Liver (tissue), 9 donors: ENCODE results near the gene ERAP2. TPM values are rescaled to one million over a fixed set of nuclear protein-coding genes. Genes with fewer than 3 reads are reported as not detected.

Experiments used
- DNase-seq: peaks from one replicate; pipeline ENCODE4 v3.0.0-alpha.2; 2017; ENCODE audit warnings: low spot score
- H3K27ac ChIP-seq, 2 donors: one replicate each; pipeline ENCODE4 v1.7.0; 2013; ENCODE audit warnings: inconsistent platforms in 2 of 2, low read length in 2 of 2, control low read depth in 1 of 2, low read depth in 1 of 2, mild to moderate bottlenecking in 1 of 2
- H3K27me3 ChIP-seq, 4 donors: one replicate each; pipeline versions ENCODE4 v1.6.1 to v1.7.0; 2013; ENCODE audit warnings: low read length in 3 of 4, inconsistent platforms in 1 of 4, mild to moderate bottlenecking in 1 of 4, moderate library complexity in 1 of 4; ENCODE audit not compliant: control insufficient read depth in 4 of 4, insufficient read depth in 4 of 4
- H3K36me3 ChIP-seq, 4 donors: one replicate each; pipeline versions ENCODE4 v1.6.1 to v1.7.0; 2013; ENCODE audit warnings: low read length in 3 of 4, mild to moderate bottlenecking in 3 of 4, low read depth in 1 of 4, moderate library complexity in 1 of 4; ENCODE audit not compliant: control insufficient read depth in 4 of 4, insufficient read depth in 3 of 4
- H3K4me1 ChIP-seq, 4 donors: one replicate each; pipeline versions ENCODE4 v1.6.1 to v1.7.0; 2013; ENCODE audit warnings: low read length in 3 of 4, mild to moderate bottlenecking in 3 of 4, moderate library complexity in 1 of 4; ENCODE audit not compliant: control insufficient read depth in 4 of 4, insufficient read depth in 4 of 4
- H3K4me3 ChIP-seq, 3 donors: one replicate each; pipeline versions ENCODE4 v1.6.1 to v1.7.0; 2013; ENCODE audit warnings: low read length in 3 of 3, control low read depth in 1 of 3, low read depth in 1 of 3, mild to moderate bottlenecking in 1 of 3
- H3K9ac ChIP-seq, 2 donors: one replicate each; pipeline ENCODE4 v1.7.0; 2013; ENCODE audit warnings: low read length in 2 of 2, mild to moderate bottlenecking in 2 of 2, moderate library complexity in 2 of 2, control low read depth in 1 of 2, low read depth in 1 of 2
- H3K9me3 ChIP-seq, 4 donors: one replicate each; pipeline versions ENCODE4 v1.6.1 to v1.7.0; 2013; ENCODE audit warnings: low read length in 3 of 4; ENCODE audit not compliant: control insufficient read depth in 4 of 4
- CTCF ChIP-seq: fragments of 150-350 bp; IDR thresholded peaks from 2 replicates; pipeline ENCODE4 v1.5.1; 2017; ENCODE audit warnings: improper control_type of control experiment, low read depth, low read length; ENCODE audit not compliant: missing input control
- EGR1 ChIP-seq, 2 donors: IDR thresholded peaks; 2 replicates each; pipeline ENCODE4 v1.6.1; 2016 to 2018; ENCODE audit warnings: antibody characterized with exemption in 2 of 2, low read depth in 2 of 2
- FOXA2 ChIP-seq: IDR thresholded peaks from 2 replicates; pipeline ENCODE4 v1.6.1; 2016; ENCODE audit warnings: antibody characterized with exemption
- GABPA ChIP-seq, 2 donors: IDR thresholded peaks in 1 of 2; conservative IDR thresholded peaks in 1 of 2; 2 replicates each; pipeline ENCODE4 v1.6.1; 2016; ENCODE audit warnings: antibody characterized with exemption in 2 of 2, mild to moderate bottlenecking in 1 of 2, moderate library complexity in 1 of 2
- HNF4A ChIP-seq, 2 donors: conservative IDR thresholded peaks; 2 replicates each; pipeline ENCODE4 v1.6.1; 2016; ENCODE audit warnings: antibody characterized with exemption in 2 of 2, mild to moderate bottlenecking in 2 of 2
- HNF4G ChIP-seq: IDR thresholded peaks from 2 replicates; pipeline ENCODE4 v1.6.1; 2016; ENCODE audit warnings: antibody characterized with exemption
- JUND ChIP-seq, 2 donors: IDR thresholded peaks; 2 replicates each; pipeline ENCODE4 v1.6.1; 2016; ENCODE audit warnings: antibody characterized with exemption in 2 of 2
- MAX ChIP-seq: IDR thresholded peaks from 2 replicates; pipeline ENCODE4 v1.6.1; 2016; ENCODE audit warnings: antibody characterized with exemption
- NR2F2 ChIP-seq: IDR thresholded peaks from 2 replicates; pipeline ENCODE4 v1.6.1; 2016; ENCODE audit warnings: antibody characterized with exemption
- RAD21 ChIP-seq, 2 donors: IDR thresholded peaks; 2 replicates each; pipeline ENCODE4 v1.6.1; 2016; ENCODE audit warnings: antibody characterized with exemption in 2 of 2, mild to moderate bottlenecking in 2 of 2
- RXRA ChIP-seq, 2 donors: IDR thresholded peaks; 2 replicates each; pipeline ENCODE4 v1.6.1; 2017 to 2018; ENCODE audit warnings: antibody characterized with exemption in 2 of 2, mild to moderate bottlenecking in 1 of 2
- SP1 ChIP-seq: IDR thresholded peaks from 2 replicates; pipeline ENCODE4 v1.6.1; 2018; ENCODE audit warnings: antibody characterized with exemption, mild to moderate bottlenecking
- WGBS: extraction: QIAGEN DNeasy Blood & Tissue Kit; methylation state at CpG from one replicate; pipeline ENCODE4 v1.1.7; 2013; 5-methylcytosine and 5-hydroxymethylcytosine counted together
- polyA plus RNA-seq, 2 donors: library from polyadenylated mRNA; stranded (reverse) in 1 of 2; unstranded in 1 of 2; fragments of 200-250 nt in 1 of 2; fragments of >200 nt in 1 of 2; fragmentation: Nextera tagmentation in 1 of 2; extraction: Ambion mirVana in 1 of 2; gene quantifications; one replicate each; pipeline versions ENCODE4 v1.2.1 to v1.2.3, GENCODE V29; 2013 to 2015
- total RNA-seq, 2 donors: library from RNA; depleted of rRNA; stranded (reverse); fragments of >200 nt; gene quantifications; one replicate each; pipeline ENCODE4 v1.2.3, GENCODE V29; 2014
- TF ChIP-seq, protein P1 (sequence below): IDR thresholded peaks from 2 replicates; pipeline ENCODE4 v1.6.1; 2016; ENCODE audit warnings: antibody characterized with exemption
- TF ChIP-seq, protein P2 (sequence below): IDR thresholded peaks from 2 replicates; pipeline ENCODE4 v1.6.1; 2016; ENCODE audit warnings: antibody characterized with exemption
- TF ChIP-seq, protein P3 (sequence below): IDR thresholded peaks from 2 replicates; pipeline ENCODE4 v1.6.1; 2016; ENCODE audit warnings: antibody characterized with exemption, mild to moderate bottlenecking
- donor health status: healthy.
- donor health status: healthy.
- donor health status: healthy.
- donor health status: healthy.
- donor health status: healthy.

The ERAP2 gene
- total and polyA plus RNA-seq, 4 donors, result 1.8 to 15.5 (median 10.7) TPM

- Histone ChIP-seq H3K4me1 (no peaks in the 10 kb centered on the region), H3K9ac (no peak overlapping the region), H3K9me3 (peaks cover 0 to 3% (median 0%) of the 10 kb centered on the region in 4 donors), H3K27ac (no peak overlapping the region), H3K27me3 (no peaks in the 10 kb centered on the region), H3K36me3 (peaks cover 0 to 3% (median 0%) of the 10 kb centered on the region in 4 donors), H3K4me3 (no peak overlapping the region)
- 82% methylated on average over 3 of the region's 3 CpGs for WGBS
- no peak for DNase-seq
- TF ChIP-seq, protein P1, sequence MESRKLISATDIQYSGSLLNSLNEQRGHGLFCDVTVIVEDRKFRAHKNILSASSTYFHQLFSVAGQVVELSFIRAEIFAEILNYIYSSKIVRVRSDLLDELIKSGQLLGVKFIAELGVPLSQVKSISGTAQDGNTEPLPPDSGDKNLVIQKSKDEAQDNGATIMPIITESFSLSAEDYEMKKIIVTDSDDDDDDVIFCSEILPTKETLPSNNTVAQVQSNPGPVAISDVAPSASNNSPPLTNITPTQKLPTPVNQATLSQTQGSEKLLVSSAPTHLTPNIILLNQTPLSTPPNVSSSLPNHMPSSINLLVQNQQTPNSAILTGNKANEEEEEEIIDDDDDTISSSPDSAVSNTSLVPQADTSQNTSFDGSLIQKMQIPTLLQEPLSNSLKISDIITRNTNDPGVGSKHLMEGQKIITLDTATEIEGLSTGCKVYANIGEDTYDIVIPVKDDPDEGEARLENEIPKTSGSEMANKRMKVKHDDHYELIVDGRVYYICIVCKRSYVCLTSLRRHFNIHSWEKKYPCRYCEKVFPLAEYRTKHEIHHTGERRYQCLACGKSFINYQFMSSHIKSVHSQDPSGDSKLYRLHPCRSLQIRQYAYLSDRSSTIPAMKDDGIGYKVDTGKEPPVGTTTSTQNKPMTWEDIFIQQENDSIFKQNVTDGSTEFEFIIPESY, result no peak
- TF ChIP-seq FOXA2, result no peak
Measured at GRCh38 chr5:96924016-96924443, 47.7 kb downstream of the ERAP2 start.

- H3K36me3 ChIP-seq, result no peaks in the 10 kb centered on the region
- H3K4me1 ChIP-seq, result no peaks in the 10 kb centered on the region
- peaks cover 0 to 3% (median 0%) of the 10 kb centered on the region in 4 donors for H3K9me3 ChIP-seq
- 89% methylated on average over 1 of the region's 1 CpG for WGBS
- TF ChIP-seq NR2F2 (no peak), FOXA2 (no peak), GABPA (IDR thresholded peaks at IDR 0.05 in 1 of 2, conservative IDR thresholded peaks at IDR 0.05 in 1 of 2) (no peak), RXRA (IDR thresholded peaks at IDR 0.05) (no peak), JUND (IDR thresholded peaks at IDR 0.05) (no peak), EGR1 (IDR thresholded peaks at IDR 0.05; ENCODE audit: low read depth in 2 of 2) (no peak), HNF4A (conservative IDR thresholded peaks at IDR 0.05) (no peak), MAX (no peak)
- TF ChIP-seq, protein P2, sequence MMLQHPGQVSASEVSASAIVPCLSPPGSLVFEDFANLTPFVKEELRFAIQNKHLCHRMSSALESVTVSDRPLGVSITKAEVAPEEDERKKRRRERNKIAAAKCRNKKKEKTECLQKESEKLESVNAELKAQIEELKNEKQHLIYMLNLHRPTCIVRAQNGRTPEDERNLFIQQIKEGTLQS, result no peak
- TF ChIP-seq, protein P3, sequence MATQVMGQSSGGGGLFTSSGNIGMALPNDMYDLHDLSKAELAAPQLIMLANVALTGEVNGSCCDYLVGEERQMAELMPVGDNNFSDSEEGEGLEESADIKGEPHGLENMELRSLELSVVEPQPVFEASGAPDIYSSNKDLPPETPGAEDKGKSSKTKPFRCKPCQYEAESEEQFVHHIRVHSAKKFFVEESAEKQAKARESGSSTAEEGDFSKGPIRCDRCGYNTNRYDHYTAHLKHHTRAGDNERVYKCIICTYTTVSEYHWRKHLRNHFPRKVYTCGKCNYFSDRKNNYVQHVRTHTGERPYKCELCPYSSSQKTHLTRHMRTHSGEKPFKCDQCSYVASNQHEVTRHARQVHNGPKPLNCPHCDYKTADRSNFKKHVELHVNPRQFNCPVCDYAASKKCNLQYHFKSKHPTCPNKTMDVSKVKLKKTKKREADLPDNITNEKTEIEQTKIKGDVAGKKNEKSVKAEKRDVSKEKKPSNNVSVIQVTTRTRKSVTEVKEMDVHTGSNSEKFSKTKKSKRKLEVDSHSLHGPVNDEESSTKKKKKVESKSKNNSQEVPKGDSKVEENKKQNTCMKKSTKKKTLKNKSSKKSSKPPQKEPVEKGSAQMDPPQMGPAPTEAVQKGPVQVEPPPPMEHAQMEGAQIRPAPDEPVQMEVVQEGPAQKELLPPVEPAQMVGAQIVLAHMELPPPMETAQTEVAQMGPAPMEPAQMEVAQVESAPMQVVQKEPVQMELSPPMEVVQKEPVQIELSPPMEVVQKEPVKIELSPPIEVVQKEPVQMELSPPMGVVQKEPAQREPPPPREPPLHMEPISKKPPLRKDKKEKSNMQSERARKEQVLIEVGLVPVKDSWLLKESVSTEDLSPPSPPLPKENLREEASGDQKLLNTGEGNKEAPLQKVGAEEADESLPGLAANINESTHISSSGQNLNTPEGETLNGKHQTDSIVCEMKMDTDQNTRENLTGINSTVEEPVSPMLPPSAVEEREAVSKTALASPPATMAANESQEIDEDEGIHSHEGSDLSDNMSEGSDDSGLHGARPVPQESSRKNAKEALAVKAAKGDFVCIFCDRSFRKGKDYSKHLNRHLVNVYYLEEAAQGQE, result no peak
- H3K4me3 ChIP-seq, result no peak overlapping the region
- no peaks in the 10 kb centered on the region for H3K27me3 ChIP-seq
- H3K27ac ChIP-seq, result no peak overlapping the region
- no peak overlapping the region for H3K9ac ChIP-seq
- DNase-seq, result no peak
Measured at GRCh38 chr5:96926276-96926675, 50.0 kb downstream of the ERAP2 start.

DNA sequence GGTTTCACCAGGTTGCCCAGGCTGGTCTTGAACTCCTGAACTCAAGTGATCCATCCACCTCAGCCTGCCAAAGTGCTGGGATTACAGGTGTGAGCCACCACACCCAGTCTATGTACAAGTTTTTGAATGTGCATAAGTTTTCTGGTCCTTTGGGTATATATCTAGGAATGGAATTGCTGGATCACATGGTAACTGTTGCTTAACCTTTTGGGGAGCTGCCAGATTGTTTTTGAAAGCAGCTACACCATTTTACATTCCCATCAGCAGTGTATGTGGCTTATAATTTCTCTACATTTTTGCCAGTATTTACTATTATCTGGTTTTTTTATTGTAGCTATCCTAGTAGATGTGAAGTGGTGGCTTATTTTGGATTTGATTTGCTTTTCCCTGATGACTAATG is 50.7 kb downstream of the ERAP2 start:
- Histone ChIP-seq H3K4me3 (no peak overlapping the region), H3K9ac (no peak overlapping the region), H3K36me3 (no peaks in the 10 kb centered on the region), H3K27ac (no peak overlapping the region), H3K9me3 (peaks cover 0 to 3% (median 0%) of the 10 kb centered on the region in 4 donors), H3K27me3 (no peaks in the 10 kb centered on the region), H3K4me1 (no peaks in the 10 kb centered on the region)
- no peak for DNase-seq
- TF ChIP-seq CTCF, result no peak
- TF ChIP-seq HNF4G, result no peak
- no peak for TF ChIP-seq NR2F2
- TF ChIP-seq HNF4A (conservative IDR thresholded peaks at IDR 0.05), result no peak
- TF ChIP-seq, protein P3, result no peak
- no peak for TF ChIP-seq FOXA2
- TF ChIP-seq RAD21 (IDR thresholded peaks at IDR 0.05), result no peak
- no peak for TF ChIP-seq SP1
